HG02943 (cell line): ENCODE data around the gene RFNG.

Experiments used
- ATAC-seq: cut with Tn5 transposase; IDR thresholded peaks from one replicate; pipeline ENCODE4 v1.9.1; 2021; ENCODE audit warnings: mild to moderate bottlenecking, low read depth, moderate library complexity; ENCODE audit not compliant: unreplicated experiment

The RFNG gene

GRCh38 chr17:82016061-82016874 is 35.3 kb downstream of the RFNG start:
- ATAC-seq: no peak

GRCh38 chr17:82015311-82015971 is 36.2 kb downstream of the RFNG start:
- no peak for ATAC-seq

GRCh38 chr17:82014971-82015310 is 36.7 kb downstream of the RFNG start:
- ATAC-seq: no peak

- ATAC-seq: no peak
These were observed 37.2 kb downstream of the RFNG start for GRCh38 chr17:82014432-82014831.

GRCh38 chr17:82013772-82014321 is 37.8 kb downstream of the RFNG start:
- no peak for ATAC-seq

- ATAC-seq: no peak
These were observed 38.3 kb downstream of the RFNG start for GRCh38 chr17:82013341-82013740.

- ATAC-seq: no peak
These were observed 38.8 kb downstream of the RFNG start for GRCh38 chr17:82012640-82013295.

GRCh38 chr17:82012261-82012639 is 39.4 kb downstream of the RFNG start:
- no peak for ATAC-seq

GRCh38 chr17:82011617-82012187 is 39.9 kb downstream of the RFNG start:
- no peak for ATAC-seq

- ATAC-seq: no peak
These were observed 40.8 kb downstream of the RFNG start for GRCh38 chr17:82010575-82011525.

GRCh38 chr17:82009413-82009812 is 42.2 kb downstream of the RFNG start:
- no peak for ATAC-seq

GRCh38 chr17:82008941-82009405 is 42.6 kb downstream of the RFNG start:
- no peak for ATAC-seq

GRCh38 chr17:82008258-82008940 is 43.2 kb downstream of the RFNG start:
- ATAC-seq: no peak

GRCh38 chr17:82007495-82008257 is 43.9 kb downstream of the RFNG start:
- no peak for ATAC-seq

- no peak for ATAC-seq
These were observed 44.5 kb downstream of the RFNG start for GRCh38 chr17:82007228-82007494.

GRCh38 chr17:82006468-82007227 is 45.0 kb downstream of the RFNG start:
- ATAC-seq: no peak

- ATAC-seq: no peak
These were observed 45.8 kb downstream of the RFNG start for GRCh38 chr17:82005701-82006348.
